Endodermal cell (in vitro differentiated cells): ENCODE results near the gene MYRF. TPM values are rescaled to one million over a fixed set of nuclear protein-coding genes. Genes with fewer than 3 reads are reported as not detected.

ENCODE experiments used
- DNase-seq: peaks from one replicate; pipeline ENCODE4 v3.0.0-alpha.2; 2017
- H3K27ac ChIP-seq: 2 replicates; pipeline ENCODE4 v1.5.1; 2013; ENCODE audit warnings: mild to moderate bottlenecking, low read depth, low read length, moderate library complexity
- H3K27me3 ChIP-seq: 2 replicates; pipeline ENCODE4 v1.6.1; 2013; ENCODE audit warnings: mild to moderate bottlenecking, low read length, moderate library complexity; ENCODE audit not compliant: insufficient read depth, control insufficient read depth, poor library complexity, severe bottlenecking
- H3K36me3 ChIP-seq: 2 replicates; pipeline ENCODE4 v1.7.0; 2013; ENCODE audit warnings: mild to moderate bottlenecking, low read length, moderate library complexity; ENCODE audit not compliant: control insufficient read depth, insufficient read depth
- H3K4me1 ChIP-seq: one replicate; pipeline ENCODE4 v1.7.0; 2013; ENCODE audit warnings: low read length; ENCODE audit not compliant: control insufficient read depth, insufficient read depth
- H3K4me3 ChIP-seq: 2 replicates; pipeline ENCODE4 v1.5.1; 2013; ENCODE audit warnings: mild to moderate bottlenecking, low read length, moderate library complexity
- H3K9ac ChIP-seq: 2 replicates; pipeline ENCODE4 v1.6.1; 2013; ENCODE audit warnings: mild to moderate bottlenecking, low read length, moderate library complexity; ENCODE audit not compliant: poor library complexity, severe bottlenecking; ENCODE audit errors: extremely low read depth
- H3K9me3 ChIP-seq: 2 replicates; pipeline ENCODE4 v1.6.1; 2013; ENCODE audit warnings: mild to moderate bottlenecking, low read length, moderate library complexity; ENCODE audit not compliant: control insufficient read depth
- H3K27ac Mint-ChIP-seq: 2 replicates; pipeline ENCODE4 v1.8.0; 2020; ENCODE audit warnings: mixed read lengths
- H3K27me3 Mint-ChIP-seq: 2 replicates; pipeline ENCODE4 v1.8.0; 2021; ENCODE audit warnings: mild to moderate bottlenecking, mixed read lengths; ENCODE audit not compliant: insufficient read depth
- H3K36me3 Mint-ChIP-seq: 2 replicates; pipeline ENCODE4 v1.8.0; 2020; ENCODE audit warnings: low read depth, mixed read lengths
- H3K4me1 Mint-ChIP-seq: 2 replicates; pipeline ENCODE4 v1.8.0; 2020; ENCODE audit warnings: mixed read lengths
- H3K4me3 Mint-ChIP-seq: 2 replicates; pipeline ENCODE4 v1.8.0; 2020; ENCODE audit warnings: mild to moderate bottlenecking, moderate library complexity, mixed read lengths
- H3K9me3 Mint-ChIP-seq: 2 replicates; pipeline ENCODE4 v1.8.0; 2020; ENCODE audit warnings: mild to moderate bottlenecking, mixed read lengths
- WGBS, 2 experiments: methylation state at CpG; one replicate each; pipeline versions ENCODE4 v1.1.5 to v1.1.7; 2013; ENCODE audit warnings: missing lambda C conversion rate in 2 of 2, mixed read lengths in 1 of 2; ENCODE audit not compliant: insufficient coverage in 1 of 2, insufficient read length in 1 of 2; 5-methylcytosine and 5-hydroxymethylcytosine counted together
- total RNA-seq, 2 donors: library from RNA; stranded (reverse); fragmentation: NEBNext Ultra II Directional in 1 of 2; extraction: Animal tissue kit (Norgen Biotek cat#: 25700) in 1 of 2; gene quantifications; 2 replicates in 1 of 2; 3 replicates in 1 of 2; pipeline ENCODE4 v1.2.1, GENCODE V29; 2021
- TF ChIP-seq, protein P1 (sequence below): fragments of 200-600 bp; sonication (generic); conservative IDR thresholded peaks from 2 replicates; pipeline ENCODE4 v1.5.0; 2021; ENCODE audit warnings: antibody characterized with exemption, mild to moderate bottlenecking

The MYRF gene
- total RNA-seq, 2 donors from 2014 or later, result 30.3 to 61.7 TPM

GRCh38 chr11:61814958-61815789 is 62.7 kb downstream of the MYRF start:
- TF ChIP-seq, protein P1, sequence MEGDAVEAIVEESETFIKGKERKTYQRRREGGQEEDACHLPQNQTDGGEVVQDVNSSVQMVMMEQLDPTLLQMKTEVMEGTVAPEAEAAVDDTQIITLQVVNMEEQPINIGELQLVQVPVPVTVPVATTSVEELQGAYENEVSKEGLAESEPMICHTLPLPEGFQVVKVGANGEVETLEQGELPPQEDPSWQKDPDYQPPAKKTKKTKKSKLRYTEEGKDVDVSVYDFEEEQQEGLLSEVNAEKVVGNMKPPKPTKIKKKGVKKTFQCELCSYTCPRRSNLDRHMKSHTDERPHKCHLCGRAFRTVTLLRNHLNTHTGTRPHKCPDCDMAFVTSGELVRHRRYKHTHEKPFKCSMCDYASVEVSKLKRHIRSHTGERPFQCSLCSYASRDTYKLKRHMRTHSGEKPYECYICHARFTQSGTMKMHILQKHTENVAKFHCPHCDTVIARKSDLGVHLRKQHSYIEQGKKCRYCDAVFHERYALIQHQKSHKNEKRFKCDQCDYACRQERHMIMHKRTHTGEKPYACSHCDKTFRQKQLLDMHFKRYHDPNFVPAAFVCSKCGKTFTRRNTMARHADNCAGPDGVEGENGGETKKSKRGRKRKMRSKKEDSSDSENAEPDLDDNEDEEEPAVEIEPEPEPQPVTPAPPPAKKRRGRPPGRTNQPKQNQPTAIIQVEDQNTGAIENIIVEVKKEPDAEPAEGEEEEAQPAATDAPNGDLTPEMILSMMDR, result no peak
- H3K36me3 Mint-ChIP-seq, result peaks cover 40% of the 10 kb centered on the region
- Histone ChIP-seq H3K27me3 (no peaks in the 10 kb centered on the region), H3K9me3 (no peaks in the 10 kb centered on the region), H3K4me3 (peak overlapping the region; percentile 92), H3K9ac (peak overlapping the region; percentile 92), H3K36me3 (peaks cover 33% of the 10 kb centered on the region), H3K27ac (peak overlapping the region; percentile 97), H3K4me1 (no peaks in the 10 kb centered on the region)
- peak overlapping the region; percentile 100 for H3K27ac Mint-ChIP-seq
- H3K9me3 Mint-ChIP-seq, result peaks cover 4% of the 10 kb centered on the region
- H3K4me3 Mint-ChIP-seq, result peak overlapping the region; percentile 95
- WGBS, 2 experiments, result 2 to 3% methylated on average over 28 to 66 of the region's 66 CpGs
- H3K27me3 Mint-ChIP-seq, result no peaks in the 10 kb centered on the region
- DNase-seq, result peak; percentile 99
- H3K4me1 Mint-ChIP-seq, result peaks cover 11% of the 10 kb centered on the region

DNA sequence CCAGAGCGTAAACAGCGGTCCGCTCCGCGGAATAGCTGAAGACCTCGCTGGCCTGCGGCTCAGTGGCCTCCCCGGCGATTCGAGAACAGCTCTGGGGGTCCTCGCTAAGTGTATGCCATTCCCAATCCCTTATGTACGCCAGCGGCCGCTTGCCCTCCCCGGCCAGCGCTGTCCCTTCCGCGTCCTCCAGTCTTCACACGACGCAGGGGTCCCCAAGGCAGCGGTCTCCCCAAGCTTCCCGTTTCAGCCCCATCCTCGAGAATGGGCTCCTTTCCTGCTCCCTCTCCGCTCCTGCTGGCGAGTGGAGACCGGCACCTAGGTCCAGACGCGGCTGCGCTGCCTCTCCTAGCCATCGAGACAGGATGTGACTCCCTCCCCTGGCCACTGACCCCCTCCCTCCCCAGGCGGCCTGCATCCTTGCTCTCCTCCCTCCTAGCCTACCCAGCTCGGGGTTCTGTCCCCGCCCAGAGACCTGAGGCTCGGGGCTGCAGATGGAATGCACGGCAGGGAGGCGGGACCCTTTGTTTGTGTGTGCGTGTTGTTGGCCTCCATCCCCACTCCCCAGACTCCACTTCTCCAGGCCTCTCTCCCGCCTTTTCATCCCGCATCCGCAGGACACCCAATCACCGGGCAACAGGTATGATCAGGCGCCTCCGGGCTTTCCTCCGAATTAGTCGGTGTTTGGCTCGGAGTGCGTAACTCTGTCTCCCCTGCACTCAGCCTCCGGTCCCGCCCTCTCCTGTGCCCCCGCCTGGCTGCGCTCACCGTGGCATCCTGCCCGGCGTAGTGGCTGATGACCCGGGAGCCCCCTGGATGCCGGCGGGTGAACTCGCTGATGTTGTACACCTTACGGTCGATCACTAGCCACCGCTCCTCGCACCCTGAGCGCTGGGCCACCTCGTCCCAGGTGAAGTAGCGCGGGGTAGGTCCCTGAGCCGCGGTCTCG is 63.6 kb downstream of the MYRF start:
- peak; percentile 91 for DNase-seq
- H3K27me3 ChIP-seq, result no peaks in the 10 kb centered on the region
- no peaks in the 10 kb centered on the region for H3K4me1 ChIP-seq
- peaks cover 32% of the 10 kb centered on the region for H3K36me3 Mint-ChIP-seq
- H3K4me3 Mint-ChIP-seq, result peak overlapping the region; percentile 95
- H3K9ac ChIP-seq, result peak overlapping the region; percentile 92
- no peaks in the 10 kb centered on the region for H3K9me3 ChIP-seq
- H3K27ac ChIP-seq, result peak overlapping the region; percentile 97
- TF ChIP-seq, protein P1, result no peak
- H3K27me3 Mint-ChIP-seq, result no peaks in the 10 kb centered on the region
- peak overlapping the region; percentile 92 for H3K4me3 ChIP-seq
- H3K9me3 Mint-ChIP-seq, result peaks cover 4% of the 10 kb centered on the region
- peaks cover 11% of the 10 kb centered on the region for H3K4me1 Mint-ChIP-seq
- peak overlapping the region; percentile 100 for H3K27ac Mint-ChIP-seq
- peaks cover 26% of the 10 kb centered on the region for H3K36me3 ChIP-seq
- WGBS, 2 experiments, result 0 to 1% methylated on average over 43 to 67 of the region's 69 CpGs

DNA sequence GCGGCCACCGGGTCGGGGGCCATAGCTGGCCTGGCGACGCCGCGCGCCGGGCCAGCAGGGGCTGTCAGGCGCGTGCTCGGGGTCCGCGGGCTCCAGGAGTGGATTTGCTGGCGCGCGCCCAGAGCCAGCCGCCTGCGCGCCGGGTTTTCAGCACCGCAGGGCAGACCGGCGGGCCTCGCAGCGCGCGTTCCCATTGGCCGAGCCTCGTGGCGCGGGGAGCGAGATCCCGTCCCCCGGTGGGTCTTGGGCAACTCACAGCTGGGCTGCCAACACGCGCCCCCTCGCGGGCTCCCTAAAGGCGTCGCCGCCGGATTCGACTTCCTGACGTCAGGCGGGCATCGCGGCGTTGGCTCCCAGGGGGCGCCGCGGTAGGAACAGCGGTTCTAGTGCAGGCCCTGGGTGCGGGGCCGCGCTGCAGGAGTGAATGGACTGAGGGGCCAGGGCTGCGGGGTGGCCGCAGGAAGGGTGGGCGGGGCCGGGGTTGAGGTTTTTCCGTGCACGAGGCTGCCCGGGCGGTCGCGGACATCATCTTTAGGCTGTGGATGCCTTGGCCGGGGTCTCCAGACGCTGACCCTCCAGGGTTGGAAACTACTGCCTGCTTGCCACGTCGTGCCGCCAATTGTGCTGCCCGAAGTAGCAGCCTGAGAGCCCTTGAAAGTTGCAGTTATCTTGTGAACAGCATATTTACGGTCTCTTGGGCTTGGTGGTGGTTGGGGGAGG is 64.5 kb downstream of the MYRF start, which contains the start of gene FADS1:
TSS of gene FADS1 (minus strand) at position 268 of the 720 bp plus-strand sequence. CDS start at position 194, 74 bp downstream.
- no peaks in the 10 kb centered on the region for H3K27me3 ChIP-seq
- H3K36me3 Mint-ChIP-seq, result peaks cover 25% of the 10 kb centered on the region
- peak within 1 kb of the TSS; percentile 95 for H3K4me3 Mint-ChIP-seq
- H3K27ac ChIP-seq, result peak within 1 kb of the TSS; percentile 97
- DNase-seq, result peak; percentile 98
- TF ChIP-seq, protein P1, result peak; percentile 76
- peaks cover 4% of the 10 kb centered on the region for H3K9me3 Mint-ChIP-seq
- peaks cover 21% of the 10 kb centered on the region for H3K36me3 ChIP-seq
- WGBS, 2 experiments, result 0 to 1% methylated on average over 14 to 73 of the region's 73 CpGs
- H3K4me1 Mint-ChIP-seq, result peaks cover 11% of the 10 kb centered on the region
- H3K4me1 ChIP-seq, result no peaks in the 10 kb centered on the region
- H3K9ac ChIP-seq, result peak within 1 kb of the TSS; percentile 92
- peak within 1 kb of the TSS; percentile 100 for H3K27ac Mint-ChIP-seq
- H3K9me3 ChIP-seq, result no peaks in the 10 kb centered on the region
- peak within 1 kb of the TSS; percentile 92 for H3K4me3 ChIP-seq
- H3K27me3 Mint-ChIP-seq, result no peaks in the 10 kb centered on the region
